Measurements from ENCODE around the gene NTRK1. TPM values are rescaled to one million over a fixed set of nuclear protein-coding genes. Genes with fewer than 3 reads are reported as not detected.

NTRK1 gene
- total RNA-seq, 1 donor = not detected

DNA sequence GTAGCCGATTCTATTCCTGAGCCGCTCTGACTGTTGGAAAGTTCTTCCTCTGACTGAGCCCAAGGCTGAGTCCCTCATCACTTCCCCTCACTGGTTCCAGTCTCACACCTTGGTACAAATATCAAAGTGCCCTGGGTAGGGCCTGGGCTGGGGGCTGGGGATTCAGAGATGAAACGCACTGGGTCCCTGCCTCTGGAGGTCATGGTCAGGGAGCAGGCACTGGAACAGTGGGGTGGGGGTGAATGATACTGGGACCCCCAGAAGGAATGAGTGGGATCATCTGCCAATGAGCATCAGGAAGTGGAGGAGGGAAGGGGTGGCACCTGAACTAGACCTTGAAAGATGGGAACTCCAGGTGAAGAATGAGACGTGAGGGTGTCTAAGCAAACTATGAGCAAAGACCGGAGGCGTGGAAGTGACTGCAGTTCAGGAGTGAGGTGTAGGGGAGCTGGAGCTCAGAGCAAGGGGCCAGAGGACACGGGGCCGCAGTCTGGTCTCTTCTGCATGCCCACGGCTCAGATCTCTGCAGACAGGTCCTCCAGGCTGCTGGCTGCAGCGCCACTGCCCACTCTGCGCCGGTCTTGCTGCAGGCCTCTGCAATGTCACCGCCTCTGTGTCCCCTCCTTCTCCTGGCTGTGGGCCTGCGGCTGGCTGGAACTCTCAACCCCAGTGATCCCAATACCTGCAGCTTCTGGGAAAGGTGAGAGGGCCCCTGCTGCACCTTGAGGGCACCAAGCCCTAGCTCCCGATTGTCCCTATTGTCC lies 42.8 kb downstream of the NTRK1 start:
- TF ChIP-seq, protein P1, sequence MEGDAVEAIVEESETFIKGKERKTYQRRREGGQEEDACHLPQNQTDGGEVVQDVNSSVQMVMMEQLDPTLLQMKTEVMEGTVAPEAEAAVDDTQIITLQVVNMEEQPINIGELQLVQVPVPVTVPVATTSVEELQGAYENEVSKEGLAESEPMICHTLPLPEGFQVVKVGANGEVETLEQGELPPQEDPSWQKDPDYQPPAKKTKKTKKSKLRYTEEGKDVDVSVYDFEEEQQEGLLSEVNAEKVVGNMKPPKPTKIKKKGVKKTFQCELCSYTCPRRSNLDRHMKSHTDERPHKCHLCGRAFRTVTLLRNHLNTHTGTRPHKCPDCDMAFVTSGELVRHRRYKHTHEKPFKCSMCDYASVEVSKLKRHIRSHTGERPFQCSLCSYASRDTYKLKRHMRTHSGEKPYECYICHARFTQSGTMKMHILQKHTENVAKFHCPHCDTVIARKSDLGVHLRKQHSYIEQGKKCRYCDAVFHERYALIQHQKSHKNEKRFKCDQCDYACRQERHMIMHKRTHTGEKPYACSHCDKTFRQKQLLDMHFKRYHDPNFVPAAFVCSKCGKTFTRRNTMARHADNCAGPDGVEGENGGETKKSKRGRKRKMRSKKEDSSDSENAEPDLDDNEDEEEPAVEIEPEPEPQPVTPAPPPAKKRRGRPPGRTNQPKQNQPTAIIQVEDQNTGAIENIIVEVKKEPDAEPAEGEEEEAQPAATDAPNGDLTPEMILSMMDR (IDR thresholded peaks at IDR 0.05; ENCODE audit: insufficient read depth, low read depth, low read length) = no peak
- no peak overlapping the region for H3K4me3 ChIP-seq (ENCODE audit: low read depth, low read length)
- no peak for DNase-seq (ENCODE audit: low read depth)

DNA sequence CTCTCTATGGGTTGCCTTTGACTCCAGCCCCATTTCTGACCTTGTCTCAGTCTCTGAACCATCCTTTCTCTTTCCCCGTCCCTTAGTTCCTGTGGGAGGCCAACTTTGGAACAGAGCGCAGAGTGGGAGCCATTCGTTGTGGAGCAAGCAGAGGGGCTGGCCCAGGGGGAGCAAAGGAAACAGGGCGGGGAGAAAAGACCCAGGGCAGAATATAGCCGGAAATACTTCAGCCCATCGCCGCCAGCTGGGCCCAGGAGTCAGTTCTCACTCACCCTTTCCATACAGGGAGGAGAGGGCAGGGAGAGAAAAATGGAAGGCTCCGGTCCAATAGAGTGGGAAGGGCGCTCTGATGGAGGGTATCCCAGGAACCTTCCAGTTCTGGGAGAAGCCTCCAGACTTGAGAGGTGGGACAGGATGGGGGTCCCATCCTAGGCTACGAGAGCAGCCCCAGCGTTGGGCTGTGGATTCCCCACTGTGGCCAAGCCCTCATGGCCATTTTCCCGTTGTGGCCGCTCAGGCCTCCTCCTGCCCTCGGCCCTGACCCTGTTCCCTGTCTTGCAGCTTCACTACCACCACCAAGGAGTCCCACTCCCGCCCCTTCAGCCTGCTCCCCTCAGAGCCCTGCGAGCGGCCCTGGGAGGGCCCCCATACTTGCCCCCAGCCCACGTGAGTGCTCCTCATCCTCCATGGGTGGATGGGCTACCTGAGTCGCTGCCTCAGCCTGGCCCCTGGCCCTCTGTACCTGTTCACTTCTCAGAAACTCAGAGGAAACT lies 43.7 kb downstream of the NTRK1 start:
- no peak overlapping the region for H3K4me3 ChIP-seq (ENCODE audit: low read depth, low read length)
- DNase-seq (ENCODE audit: low read depth) = no peak
- TF ChIP-seq, protein P1 (IDR thresholded peaks at IDR 0.05; ENCODE audit: insufficient read depth, low read depth, low read length) = no peak

DNA sequence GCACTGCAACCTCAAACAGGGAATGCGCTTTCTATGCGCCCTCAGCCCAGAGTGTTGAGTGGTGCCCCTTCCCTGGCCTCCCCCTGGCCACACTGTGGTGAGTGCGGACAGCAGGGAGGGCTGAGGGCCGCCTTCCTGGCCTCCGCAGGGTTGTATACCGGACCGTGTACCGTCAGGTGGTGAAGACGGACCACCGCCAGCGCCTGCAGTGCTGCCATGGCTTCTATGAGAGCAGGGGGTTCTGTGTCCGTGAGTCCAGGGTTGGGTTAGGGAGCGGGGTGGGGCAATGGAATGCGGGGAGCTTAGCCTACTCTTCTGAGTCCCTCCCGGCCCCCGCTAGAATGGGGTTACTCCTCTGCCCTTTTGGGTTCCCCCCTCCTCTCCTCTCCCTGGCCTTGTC lies 44.5 kb downstream of the NTRK1 start:
- no peak overlapping the region for H3K4me3 ChIP-seq (ENCODE audit: low read depth, low read length)
- no peak for DNase-seq (ENCODE audit: low read depth)
- TF ChIP-seq, protein P1 (IDR thresholded peaks at IDR 0.05; ENCODE audit: insufficient read depth, low read depth, low read length) = no peak

DNA sequence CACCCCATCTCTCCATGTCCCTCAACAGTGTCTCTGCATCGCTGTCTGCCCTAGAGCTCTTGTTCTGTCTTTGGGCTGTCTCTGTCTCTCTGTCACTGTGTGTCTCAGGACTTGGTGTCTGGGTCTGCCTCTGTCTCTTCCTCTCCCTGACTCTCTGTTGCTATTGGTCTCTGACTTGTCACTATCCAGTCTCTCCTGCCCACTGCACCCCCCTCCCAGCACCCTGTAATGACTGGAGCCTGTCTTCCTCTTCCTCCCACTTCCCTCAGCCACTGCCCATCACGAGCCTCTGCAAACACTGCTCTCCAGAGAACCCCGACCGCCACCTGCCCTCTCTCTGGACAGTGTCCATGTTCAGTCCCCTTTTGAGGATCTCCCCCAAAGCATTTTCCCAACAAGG lies 45.0 kb downstream of the NTRK1 start:
- no peak for DNase-seq (ENCODE audit: low read depth)
- TF ChIP-seq, protein P1 (IDR thresholded peaks at IDR 0.05; ENCODE audit: insufficient read depth, low read depth, low read length) = no peak
- no peak overlapping the region for H3K4me3 ChIP-seq (ENCODE audit: low read depth, low read length)

DNA sequence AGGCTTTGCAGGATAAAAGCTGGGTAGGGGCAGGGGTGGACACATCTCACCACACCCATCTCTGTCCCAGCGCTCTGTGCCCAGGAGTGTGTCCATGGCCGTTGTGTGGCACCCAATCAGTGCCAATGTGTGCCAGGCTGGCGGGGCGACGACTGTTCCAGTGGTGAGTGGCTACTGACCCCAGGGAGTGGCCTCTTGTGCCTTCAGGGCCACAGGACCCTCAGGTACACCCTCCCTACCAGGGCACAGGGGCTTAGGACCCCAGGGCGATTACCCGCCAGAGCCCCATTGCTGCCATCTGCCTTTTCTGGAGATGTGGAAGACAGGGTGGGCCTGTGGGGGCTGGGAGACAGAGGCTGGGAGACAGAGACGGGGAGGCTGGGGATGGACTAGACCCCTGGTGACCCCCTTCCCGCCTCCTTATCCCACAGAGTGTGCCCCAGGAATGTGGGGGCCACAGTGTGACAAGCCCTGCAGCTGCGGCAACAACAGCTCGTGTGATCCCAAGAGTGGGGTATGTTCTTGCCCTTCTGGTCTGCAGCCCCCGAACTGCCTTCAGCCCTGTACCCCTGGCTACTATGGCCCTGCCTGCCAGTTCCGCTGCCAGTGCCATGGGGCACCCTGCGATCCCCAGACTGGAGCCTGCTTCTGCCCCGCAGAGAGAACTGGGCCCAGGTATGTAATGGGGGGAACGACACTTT lies 45.7 kb downstream of the NTRK1 start:
- no peak for DNase-seq (ENCODE audit: low read depth)
- H3K4me3 ChIP-seq (ENCODE audit: low read depth, low read length) = no peak overlapping the region
- TF ChIP-seq, protein P1 (IDR thresholded peaks at IDR 0.05; ENCODE audit: insufficient read depth, low read depth, low read length) = no peak

DNA sequence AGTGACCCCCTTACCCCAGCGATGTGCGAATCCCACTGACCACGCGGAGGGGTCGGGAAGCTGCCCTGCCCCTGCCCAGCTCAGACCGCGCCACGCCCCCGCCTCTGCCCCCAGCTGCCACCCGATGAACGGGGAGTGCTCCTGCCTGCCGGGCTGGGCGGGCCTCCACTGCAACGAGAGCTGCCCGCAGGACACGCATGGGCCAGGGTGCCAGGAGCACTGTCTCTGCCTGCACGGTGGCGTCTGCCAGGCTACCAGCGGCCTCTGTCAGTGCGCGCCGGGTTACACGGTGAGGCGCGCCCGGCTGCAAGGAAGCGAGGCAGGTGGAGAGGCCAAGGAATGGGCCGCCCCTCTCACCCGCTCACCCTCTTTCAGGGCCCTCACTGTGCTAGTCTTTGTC lies 47.9 kb downstream of the NTRK1 start:
- H3K4me3 ChIP-seq (ENCODE audit: low read depth, low read length) = no peak overlapping the region
- TF ChIP-seq, protein P1 (IDR thresholded peaks at IDR 0.05; ENCODE audit: insufficient read depth, low read depth, low read length) = no peak
- DNase-seq (ENCODE audit: low read depth) = no peak
